ENCODE results near the gene SFRP5.

DNA sequence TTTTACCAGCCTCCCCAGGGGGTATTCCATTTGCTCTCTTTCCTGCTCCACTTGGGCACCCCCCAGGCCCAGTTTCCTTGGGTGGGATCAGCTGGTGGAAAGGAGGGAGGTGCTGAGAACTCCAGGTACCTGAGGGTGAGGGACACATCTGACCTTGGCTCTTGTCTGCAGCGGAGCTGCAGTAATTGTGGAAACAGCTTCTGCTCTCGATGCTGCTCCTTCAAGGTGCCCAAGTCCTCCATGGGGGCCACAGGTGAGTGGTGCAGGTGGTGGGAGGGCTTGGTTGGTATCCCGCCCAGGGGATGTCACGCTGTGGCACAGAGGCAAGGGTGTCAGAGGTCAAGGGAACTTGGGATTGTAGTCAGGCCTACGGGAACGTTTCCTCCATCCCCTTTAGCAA is 14.3 kb downstream of the SFRP5 start:
- TF ChIP-seq, protein P1, sequence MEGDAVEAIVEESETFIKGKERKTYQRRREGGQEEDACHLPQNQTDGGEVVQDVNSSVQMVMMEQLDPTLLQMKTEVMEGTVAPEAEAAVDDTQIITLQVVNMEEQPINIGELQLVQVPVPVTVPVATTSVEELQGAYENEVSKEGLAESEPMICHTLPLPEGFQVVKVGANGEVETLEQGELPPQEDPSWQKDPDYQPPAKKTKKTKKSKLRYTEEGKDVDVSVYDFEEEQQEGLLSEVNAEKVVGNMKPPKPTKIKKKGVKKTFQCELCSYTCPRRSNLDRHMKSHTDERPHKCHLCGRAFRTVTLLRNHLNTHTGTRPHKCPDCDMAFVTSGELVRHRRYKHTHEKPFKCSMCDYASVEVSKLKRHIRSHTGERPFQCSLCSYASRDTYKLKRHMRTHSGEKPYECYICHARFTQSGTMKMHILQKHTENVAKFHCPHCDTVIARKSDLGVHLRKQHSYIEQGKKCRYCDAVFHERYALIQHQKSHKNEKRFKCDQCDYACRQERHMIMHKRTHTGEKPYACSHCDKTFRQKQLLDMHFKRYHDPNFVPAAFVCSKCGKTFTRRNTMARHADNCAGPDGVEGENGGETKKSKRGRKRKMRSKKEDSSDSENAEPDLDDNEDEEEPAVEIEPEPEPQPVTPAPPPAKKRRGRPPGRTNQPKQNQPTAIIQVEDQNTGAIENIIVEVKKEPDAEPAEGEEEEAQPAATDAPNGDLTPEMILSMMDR (IDR thresholded peaks at IDR 0.05): no peak
- no peak for TF ChIP-seq PRRX2 (CRISPR knock-in tag; IDR thresholded peaks at IDR 0.05)
- TF ChIP-seq CREB1 (CRISPR knock-in tag; IDR thresholded peaks at IDR 0.05): no peak
